SK-N-SH (cell line): ENCODE measurements around the gene DBX1.

ENCODE experiments used
- CTCF ChIP-seq: fragments of 200-600 bp; sonication (generic); IDR thresholded peaks from 2 replicates; pipeline ENCODE4 v1.6.1; 2017; ENCODE audit warnings: antibody characterized with exemption, mild to moderate bottlenecking, moderate library complexity
- IRF3 ChIP-seq: fragments of 150-350 bp; IDR thresholded peaks from 2 replicates; pipeline ENCODE4 v1.6.1; 2016; ENCODE audit warnings: mild to moderate bottlenecking, low read depth, low read length
- JUND ChIP-seq: IDR thresholded peaks from 2 replicates; pipeline ENCODE4 v1.4.0; 2012
- MAX ChIP-seq: IDR thresholded peaks from 2 replicates; pipeline ENCODE4 v1.4.0; 2012; ENCODE audit warnings: low read depth
- RCOR1 ChIP-seq: fragments of 150-350 bp; IDR thresholded peaks from 2 replicates; pipeline ENCODE4 v1.6.1; 2017; ENCODE audit warnings: antibody characterized with exemption, low read length
- SMC3 ChIP-seq: IDR thresholded peaks from 2 replicates; pipeline ENCODE4 v1.6.1; 2012; ENCODE audit warnings: low read depth, low read length, improper control_type of control experiment
- TEAD4 ChIP-seq: IDR thresholded peaks from 2 replicates; pipeline ENCODE4 v1.4.0; 2012; ENCODE audit warnings: mild to moderate bottlenecking, borderline replicate concordance; ENCODE audit not compliant: insufficient read depth

GRCh38 chr11:20205807-20206206, 45.5 kb upstream of the DBX1 start:
- TF ChIP-seq SMC3 (no peak), CTCF (no peak), JUND (no peak), TEAD4 (no peak), MAX (no peak), IRF3 (no peak), RCOR1 (no peak)
